HCT116 (cell line): Measurements from ENCODE around the gene STK4. TPM values are rescaled to one million over a fixed set of nuclear protein-coding genes. Genes with fewer than 3 reads are reported as not detected.

ENCODE experiments used
- ATAC-seq: fragments of 200-7000 bp; cut with Tn5 transposase; 2 replicates; pipeline ENCODE4 v1.9.1; 2020; ENCODE audit warnings: mild to moderate bottlenecking, moderate library complexity
- BruUV-seq: library from RNA; stranded (reverse); fragments of 400-500 nt; replicated peaks from 2 replicates; lab custom pipeline; 2021; lab: Mats Ljungman, UMichigan
- CTCF ChIA-PET: fragments of 300-600 bp; sonication (Branson Sonifier 250); formaldehyde crosslinking; loops from one replicate; lab custom pipeline; 2021; ENCODE audit warnings: antibody characterized with exemption; lab: Charles Lee
- POLR2A ChIA-PET: fragments of 300-600, 350-600 bp; sonication (Branson Sonifier 250); formaldehyde crosslinking; loops from one replicate; lab custom pipeline; 2021; ENCODE audit warnings: antibody characterized with exemption; lab: Charles Lee
- RAD21 ChIA-PET, 2 experiments: fragments of 300-600 bp; sonication (Branson Sonifier 250); formaldehyde crosslinking; loops; one replicate each; lab custom pipeline; 2023; ENCODE audit warnings: low total read pairs in 2 of 2; ENCODE audit not compliant: uncharacterized antibody in 2 of 2, unreplicated experiment in 2 of 2, low non-redundant PET in 1 of 2; lab: Charles Lee
- DNase-seq: peaks from one replicate; pipeline ENCODE4 v3.0.0-alpha.2; 2010; ENCODE audit warnings: low read depth, low spot score
- H2AFZ ChIP-seq: fragments of 200-600 bp; shearing (Covaris generic), sonication (generic); 2 replicates; pipeline ENCODE4 v1.6.1; 2017; ENCODE audit warnings: low read depth, mixed run types, mixed read lengths, antibody characterized with exemption, low read length; ENCODE audit not compliant: poor library complexity, severe bottlenecking
- H3K27ac ChIP-seq: 2 replicates; pipeline ENCODE4 v1.5.1; 2012; ENCODE audit warnings: low read depth, low read length
- H3K27me3 ChIP-seq: fragments of 200-600 bp; sonication (generic); 2 replicates; pipeline ENCODE4 v1.6.1; 2016; ENCODE audit warnings: mixed run types, low read length, mixed read lengths; ENCODE audit not compliant: insufficient read depth
- H3K36me3 ChIP-seq, 2 experiments: fragments of 200-500 bp in 1 of 2; fragments of 200-600 bp in 1 of 2; sonication (Bioruptor generic) in 1 of 2; sonication (generic) in 1 of 2; 2 replicates each; pipeline versions ENCODE4 v1.5.1 to v1.6.1; 2014 to 2016; ENCODE audit warnings: low read length in 2 of 2, inconsistent platforms in 1 of 2, mixed read lengths in 1 of 2, mixed run types in 1 of 2; ENCODE audit not compliant: insufficient read depth in 2 of 2, control insufficient read depth in 1 of 2
- H3K4me1 ChIP-seq, 2 experiments: fragments of 200-600 bp in 1 of 2; sonication (generic) in 1 of 2; 2 replicates each; pipeline versions ENCODE4 v1.5.1 to v1.6.1; 2012 to 2017; ENCODE audit warnings: low read length in 2 of 2, inconsistent platforms in 1 of 2, mild to moderate bottlenecking in 1 of 2, mixed read lengths in 1 of 2, mixed run types in 1 of 2, moderate library complexity in 1 of 2; ENCODE audit not compliant: insufficient read depth in 2 of 2, control insufficient read depth in 1 of 2
- H3K4me2 ChIP-seq: fragments of 200-600 bp; sonication (generic); 2 replicates; pipeline ENCODE4 v1.6.1; 2017; ENCODE audit warnings: mixed run types, low read length, mixed read lengths
- H3K4me3 ChIP-seq, 2 experiments: fragments of 200-600 bp in 1 of 2; sonication (generic) in 1 of 2; replicated peaks in 1 of 2; 2 replicates each; pipeline ENCODE4 v1.5.1; 2011 to 2016; ENCODE audit warnings: low read length in 2 of 2, control low read depth in 1 of 2, low read depth in 1 of 2, mild to moderate bottlenecking in 1 of 2, mixed read lengths in 1 of 2, mixed run types in 1 of 2
- H3K79me2 ChIP-seq: fragments of 200-600 bp; sonication (generic); 2 replicates; pipeline ENCODE4 v1.6.1; 2017; ENCODE audit warnings: mild to moderate bottlenecking, mixed run types, low read length, moderate library complexity, mixed read lengths; ENCODE audit not compliant: insufficient read depth
- H3K9ac ChIP-seq: fragments of 200-600 bp; sonication (generic); 2 replicates; pipeline ENCODE4 v1.6.1; 2016; ENCODE audit warnings: low read length, mixed read lengths
- H3K9me2 ChIP-seq: fragments of 200-600 bp; sonication (generic), shearing (Covaris generic); 2 replicates; pipeline ENCODE4 v1.6.1; 2017; ENCODE audit warnings: mixed run types, mild to moderate bottlenecking, moderate library complexity; ENCODE audit not compliant: insufficient read depth
- H3K9me3 ChIP-seq, 2 experiments: fragments of 200-500 bp in 1 of 2; fragments of 200-600 bp in 1 of 2; sonication (Bioruptor generic) in 1 of 2; sonication (generic) in 1 of 2; 2 replicates each; pipeline ENCODE4 v1.6.1; 2014 to 2017; ENCODE audit warnings: low read length in 2 of 2, mixed read lengths in 2 of 2, inconsistent platforms in 1 of 2, low read depth in 1 of 2, mild to moderate bottlenecking in 1 of 2, mixed run types in 1 of 2, moderate library complexity in 1 of 2; ENCODE audit not compliant: control insufficient read depth in 1 of 2, insufficient read depth in 1 of 2
- H4K20me1 ChIP-seq: fragments of 200-600 bp; sonication (generic), shearing (Covaris generic); 2 replicates; pipeline ENCODE4 v1.6.1; 2017; ENCODE audit warnings: mixed run types, mild to moderate bottlenecking, moderate library complexity; ENCODE audit not compliant: insufficient read depth
- CBX3 ChIP-seq: IDR thresholded peaks from 2 replicates; pipeline ENCODE4 v1.6.1; 2012; ENCODE audit warnings: low read depth
- CTCF ChIP-seq, 3 experiments: fragments of 200-600 bp in 1 of 3; sonication (generic) in 1 of 3; IDR thresholded peaks in 2 of 3; conservative IDR thresholded peaks in 1 of 3; 2 replicates each; pipeline ENCODE4 v1.5.1; 2012 to 2017; ENCODE audit warnings: low read depth in 2 of 3, low read length in 2 of 3, antibody characterized with exemption in 1 of 3, borderline replicate concordance in 1 of 3, control low read depth in 1 of 3, mild to moderate bottlenecking in 1 of 3, mixed read lengths in 1 of 3, mixed run types in 1 of 3, moderate library complexity in 1 of 3; ENCODE audit not compliant: insufficient read depth in 1 of 3
- EGR1 ChIP-seq: IDR thresholded peaks from 2 replicates; pipeline ENCODE4 v1.6.1; 2012; ENCODE audit warnings: low read depth
- ELF1 ChIP-seq: IDR thresholded peaks from 2 replicates; pipeline ENCODE4 v1.6.1; 2012; ENCODE audit warnings: low read depth, borderline replicate concordance
- FOSL1 ChIP-seq: IDR thresholded peaks from 2 replicates; pipeline ENCODE4 v1.6.1; 2012; ENCODE audit warnings: low read depth
- JUND ChIP-seq: IDR thresholded peaks from 2 replicates; pipeline ENCODE4 v1.6.1; 2012
- POLR2A ChIP-seq: IDR thresholded peaks from 2 replicates; pipeline ENCODE4 v1.7.0; 2011; ENCODE audit warnings: borderline replicate concordance; ENCODE audit not compliant: insufficient read depth, insufficient read length; ENCODE audit errors: extremely low read depth
- POLR2AphosphoS5 ChIP-seq: IDR thresholded peaks from 2 replicates; pipeline ENCODE4 v1.6.1; 2011; ENCODE audit warnings: mild to moderate bottlenecking, low read depth, low read length, moderate library complexity
- RAD21 ChIP-seq: IDR thresholded peaks from 2 replicates; pipeline ENCODE4 v1.6.1; 2012; ENCODE audit warnings: low read depth, mild to moderate bottlenecking
- REST ChIP-seq: IDR thresholded peaks from 2 replicates; pipeline ENCODE4 v1.6.1; 2012; ENCODE audit warnings: low read depth
- SRF ChIP-seq: IDR thresholded peaks from 2 replicates; pipeline ENCODE4 v1.6.1; 2012; ENCODE audit warnings: low read depth
- ZFX ChIP-seq: fragments of 450-650 bp; IDR thresholded peaks from 2 replicates; pipeline ENCODE4 v1.6.1; 2017
- ZNF274 ChIP-seq: fragments of 200-500 bp; sonication (Bioruptor generic); IDR thresholded peaks from 2 replicates; pipeline ENCODE4 v1.6.1; 2014; ENCODE audit warnings: mild to moderate bottlenecking, low read depth, low read length, inconsistent platforms
- intact Hi-C: fragments of 100-400 bp; cut with micrococcal nuclease; formaldehyde crosslinking; loops from 2 replicates; pipeline ENCODE4 v1.10.0; 2022
- total RNA-seq: library from RNA; stranded (reverse); gene quantifications from one replicate; pipeline ENCODE4 v1.2.1, GENCODE V29; 2021; ENCODE audit not compliant: unreplicated experiment
- TF ChIP-seq, protein P1 (sequence below): IDR thresholded peaks from 2 replicates; pipeline ENCODE4 v1.6.1; 2011; ENCODE audit warnings: mild to moderate bottlenecking, low read length, moderate library complexity; ENCODE audit not compliant: insufficient replicate concordance; ENCODE audit errors: extremely low read depth
- TF ChIP-seq, protein P2 (sequence below): IDR thresholded peaks from 2 replicates; pipeline ENCODE4 v1.6.1; 2012
- TF ChIP-seq, protein P3 (sequence below): IDR thresholded peaks from 2 replicates; pipeline ENCODE4 v1.6.1; 2012

STK4 gene
- total RNA-seq, 1 experiment from 2014 or later = 45.4 TPM

GRCh38 chr20:44950368-44950767 lies 15.9 kb upstream of the STK4 start:
- Histone ChIP-seq H3K9me3 (no peaks in the 10 kb centered on the region), H3K27ac (no peak overlapping the region)
- TF ChIP-seq ELF1 (no peak), FOSL1 (no peak), POLR2AphosphoS5 (no peak), ZNF274 (no peak), ZFX (no peak), JUND (no peak), CTCF (IDR thresholded peaks at IDR 0.05 in 2 of 3, conservative IDR thresholded peaks at IDR 0.05 in 1 of 3; ENCODE audit: borderline replicate concordance in 1 of 3, insufficient read depth in 1 of 3, low read depth in 2 of 3, low read length in 2 of 3) (no peak), EGR1 (no peak), POLR2A (no peak), CBX3 (no peak), REST (no peak), SRF (no peak), RAD21 (no peak)
- TF ChIP-seq, protein P1, sequence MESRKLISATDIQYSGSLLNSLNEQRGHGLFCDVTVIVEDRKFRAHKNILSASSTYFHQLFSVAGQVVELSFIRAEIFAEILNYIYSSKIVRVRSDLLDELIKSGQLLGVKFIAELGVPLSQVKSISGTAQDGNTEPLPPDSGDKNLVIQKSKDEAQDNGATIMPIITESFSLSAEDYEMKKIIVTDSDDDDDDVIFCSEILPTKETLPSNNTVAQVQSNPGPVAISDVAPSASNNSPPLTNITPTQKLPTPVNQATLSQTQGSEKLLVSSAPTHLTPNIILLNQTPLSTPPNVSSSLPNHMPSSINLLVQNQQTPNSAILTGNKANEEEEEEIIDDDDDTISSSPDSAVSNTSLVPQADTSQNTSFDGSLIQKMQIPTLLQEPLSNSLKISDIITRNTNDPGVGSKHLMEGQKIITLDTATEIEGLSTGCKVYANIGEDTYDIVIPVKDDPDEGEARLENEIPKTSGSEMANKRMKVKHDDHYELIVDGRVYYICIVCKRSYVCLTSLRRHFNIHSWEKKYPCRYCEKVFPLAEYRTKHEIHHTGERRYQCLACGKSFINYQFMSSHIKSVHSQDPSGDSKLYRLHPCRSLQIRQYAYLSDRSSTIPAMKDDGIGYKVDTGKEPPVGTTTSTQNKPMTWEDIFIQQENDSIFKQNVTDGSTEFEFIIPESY = no peak
- TF ChIP-seq, protein P2, sequence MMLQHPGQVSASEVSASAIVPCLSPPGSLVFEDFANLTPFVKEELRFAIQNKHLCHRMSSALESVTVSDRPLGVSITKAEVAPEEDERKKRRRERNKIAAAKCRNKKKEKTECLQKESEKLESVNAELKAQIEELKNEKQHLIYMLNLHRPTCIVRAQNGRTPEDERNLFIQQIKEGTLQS = no peak
- TF ChIP-seq, protein P3, sequence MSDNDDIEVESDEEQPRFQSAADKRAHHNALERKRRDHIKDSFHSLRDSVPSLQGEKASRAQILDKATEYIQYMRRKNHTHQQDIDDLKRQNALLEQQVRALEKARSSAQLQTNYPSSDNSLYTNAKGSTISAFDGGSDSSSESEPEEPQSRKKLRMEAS = no peak
- TF ChIP-seq, all 23 proteins: peak for 0
- H3K27me3 ChIP-seq = no peaks in the 10 kb centered on the region
- no peaks in the 10 kb centered on the region; the same call in 1 of the 2 replicates for H4K20me1 ChIP-seq
- H3K9me2 ChIP-seq = no peaks in the 10 kb centered on the region
- ChIA-PET POLR2A (interaction anchor here (1.3 kb wide), 1 partner anchor 9 kb away, joined by 3 read pairs; no protein-coding TSS in a partner anchor), CTCF (no interaction called here), RAD21 (no interaction called here)
- H3K79me2 ChIP-seq = peaks cover 4% of the 10 kb centered on the region; the same call in 1 of the 2 replicates
- no peaks in the 10 kb centered on the region for H3K4me1 ChIP-seq
- H3K9ac ChIP-seq = no peak overlapping the region
- no peak overlapping the region for H3K4me3 ChIP-seq
- peaks cover 65 to 76% of the 10 kb centered on the region in 2 experiments; a peak in 3 of 4 replicates for H3K36me3 ChIP-seq
- intact Hi-C loops = no loop called here
- no peak for DNase-seq
- BruUV-seq = no TSS peak
- H2AFZ ChIP-seq = no peak overlapping the region
- no peak overlapping the region for H3K4me2 ChIP-seq
- no peak for ATAC-seq
